MCF 10A (cell line): ENCODE data around the gene KRTAP10-5. TPM values are rescaled to one million over a fixed set of nuclear protein-coding genes. Genes with fewer than 3 reads are reported as not detected.

Experiments used
- BruUV-seq: library from RNA; stranded (reverse); fragments of 400-500 nt; replicated peaks from 2 replicates; lab custom pipeline; 2021; lab: Mats Ljungman, UMichigan
- CTCF ChIA-PET: fragments of 300-600 bp; sonication (Branson Sonifier 250); formaldehyde crosslinking; extraction: SDS; loops from one replicate; lab custom pipeline; 2021; ENCODE audit warnings: antibody characterized with exemption, inconsistent platforms; lab: Yijun Ruan, JAX
- POLR2A ChIA-PET: fragments of 300-600, 350-650 bp; sonication (Branson Sonifier 250); formaldehyde crosslinking; extraction: SDS; loops from one replicate; lab custom pipeline; 2020; ENCODE audit warnings: antibody characterized with exemption, inconsistent platforms; lab: Yijun Ruan, JAX
- DNase-seq: peaks from one replicate; pipeline ENCODE4 v3.0.0-alpha.2; 2018; ENCODE audit not compliant: unreplicated experiment
- H3K27ac Mint-ChIP-seq: one replicate; pipeline ENCODE4 v1.8.0; 2022; ENCODE audit warnings: mild to moderate bottlenecking, low read depth, mixed read lengths; ENCODE audit not compliant: unreplicated experiment
- H3K27me3 Mint-ChIP-seq: one replicate; pipeline ENCODE4 v1.8.0; 2022; ENCODE audit warnings: mixed read lengths; ENCODE audit not compliant: insufficient read depth, unreplicated experiment
- H3K36me3 Mint-ChIP-seq: one replicate; pipeline ENCODE4 v1.8.0; 2022; ENCODE audit warnings: mild to moderate bottlenecking, moderate library complexity, mixed read lengths; ENCODE audit not compliant: insufficient read depth, unreplicated experiment
- H3K4me1 Mint-ChIP-seq: one replicate; pipeline ENCODE4 v1.8.0; 2022; ENCODE audit warnings: mixed read lengths; ENCODE audit not compliant: insufficient read depth, unreplicated experiment
- H3K4me3 Mint-ChIP-seq: one replicate; pipeline ENCODE4 v1.8.0; 2022; ENCODE audit warnings: mild to moderate bottlenecking, moderate library complexity, mixed read lengths; ENCODE audit not compliant: unreplicated experiment
- H3K9me3 Mint-ChIP-seq: one replicate; pipeline ENCODE4 v1.8.0; 2022; ENCODE audit warnings: mixed read lengths; ENCODE audit not compliant: unreplicated experiment
- intact Hi-C: fragments of 100-400 bp; cut with micrococcal nuclease; formaldehyde crosslinking; loops from 2 replicates; pipeline ENCODE4 v1.14.1; 2022
- total RNA-seq: library from RNA; stranded (reverse); gene quantifications from 2 replicates; pipeline ENCODE4 v1.2.3, GENCODE V29; 2022
- TF ChIP-seq, protein P1 (sequence below): fragments of 200-600 bp; IDR thresholded peaks from one replicate; pipeline ENCODE4 v1.8.0; 2022; ENCODE audit warnings: antibody characterized with exemption, mild to moderate bottlenecking; ENCODE audit not compliant: unreplicated experiment

Gene KRTAP10-5
- total RNA-seq, 1 experiment from 2014 or later: not detected

- ChIA-PET CTCF (no interaction called here), POLR2A (interaction anchor here (0.5 to 1.1 kb wide), 2 partner anchors 21 to 29 kb away, joined by 3 read pairs; no protein-coding TSS in a partner anchor)
- intact Hi-C loops: no loop called here
- no TSS peak for BruUV-seq
- Mint-ChIP-seq H3K9me3 (peaks cover 47% of the 10 kb centered on the region), H3K27ac (no peak overlapping the region), H3K4me3 (no peak overlapping the region), H3K36me3 (no peaks in the 10 kb centered on the region), H3K4me1 (no peaks in the 10 kb centered on the region), H3K27me3 (no peaks in the 10 kb centered on the region)
- DNase-seq: no peak
- TF ChIP-seq, protein P1, sequence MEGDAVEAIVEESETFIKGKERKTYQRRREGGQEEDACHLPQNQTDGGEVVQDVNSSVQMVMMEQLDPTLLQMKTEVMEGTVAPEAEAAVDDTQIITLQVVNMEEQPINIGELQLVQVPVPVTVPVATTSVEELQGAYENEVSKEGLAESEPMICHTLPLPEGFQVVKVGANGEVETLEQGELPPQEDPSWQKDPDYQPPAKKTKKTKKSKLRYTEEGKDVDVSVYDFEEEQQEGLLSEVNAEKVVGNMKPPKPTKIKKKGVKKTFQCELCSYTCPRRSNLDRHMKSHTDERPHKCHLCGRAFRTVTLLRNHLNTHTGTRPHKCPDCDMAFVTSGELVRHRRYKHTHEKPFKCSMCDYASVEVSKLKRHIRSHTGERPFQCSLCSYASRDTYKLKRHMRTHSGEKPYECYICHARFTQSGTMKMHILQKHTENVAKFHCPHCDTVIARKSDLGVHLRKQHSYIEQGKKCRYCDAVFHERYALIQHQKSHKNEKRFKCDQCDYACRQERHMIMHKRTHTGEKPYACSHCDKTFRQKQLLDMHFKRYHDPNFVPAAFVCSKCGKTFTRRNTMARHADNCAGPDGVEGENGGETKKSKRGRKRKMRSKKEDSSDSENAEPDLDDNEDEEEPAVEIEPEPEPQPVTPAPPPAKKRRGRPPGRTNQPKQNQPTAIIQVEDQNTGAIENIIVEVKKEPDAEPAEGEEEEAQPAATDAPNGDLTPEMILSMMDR: no peak
Observed at GRCh38 chr21:44626262-44626661, 45.9 kb upstream of the KRTAP10-5 start.

- Mint-ChIP-seq H3K36me3 (no peaks in the 10 kb centered on the region), H3K4me3 (no peak overlapping the region), H3K4me1 (no peaks in the 10 kb centered on the region), H3K27me3 (no peaks in the 10 kb centered on the region), H3K27ac (no peak overlapping the region), H3K9me3 (peaks cover 44% of the 10 kb centered on the region)
- DNase-seq: no peak
- CTCF ChIA-PET: no interaction called here
- TF ChIP-seq, protein P1: no peak
- POLR2A ChIA-PET: interaction anchor here (1.1 kb wide), 1 partner anchor 29 kb away, joined by 3 read pairs; no protein-coding TSS in a partner anchor
- intact Hi-C loops: no loop called here
- BruUV-seq: no TSS peak
Observed at GRCh38 chr21:44625756-44626155, 45.4 kb upstream of the KRTAP10-5 start.

GRCh38 chr21:44623575-44623974 is 43.2 kb upstream of the KRTAP10-5 start:
- Mint-ChIP-seq H3K36me3 (no peaks in the 10 kb centered on the region), H3K4me3 (no peak overlapping the region), H3K27me3 (peaks cover 16% of the 10 kb centered on the region), H3K27ac (no peak overlapping the region), H3K4me1 (no peaks in the 10 kb centered on the region), H3K9me3 (peaks cover 53% of the 10 kb centered on the region)
- no TSS peak for BruUV-seq
- TF ChIP-seq, protein P1: no peak
- intact Hi-C loops: no loop called here
- ChIA-PET POLR2A (no interaction called here), CTCF (interaction anchor here (0.7 kb wide), 1 partner anchor 31 kb away, joined by 4 read pairs; no protein-coding TSS in a partner anchor)
- DNase-seq: no peak

- no peak overlapping the region for H3K27ac Mint-ChIP-seq
- BruUV-seq: no TSS peak
- no peaks in the 10 kb centered on the region for H3K36me3 Mint-ChIP-seq
- H3K9me3 Mint-ChIP-seq: peaks cover 51% of the 10 kb centered on the region
- ChIA-PET POLR2A (no interaction called here), CTCF (interaction anchor here (0.7 kb wide), 1 partner anchor 47 kb away, joined by 3 read pairs; no protein-coding TSS in a partner anchor)
- H3K27me3 Mint-ChIP-seq: peaks cover 53% of the 10 kb centered on the region
- no peak overlapping the region for H3K4me3 Mint-ChIP-seq
- intact Hi-C loops: loop anchor here (2.0 kb wide), 1 partner anchor 123 kb away; no protein-coding TSS in a partner anchor
- DNase-seq: no peak
- H3K4me1 Mint-ChIP-seq: peaks cover 8% of the 10 kb centered on the region
- TF ChIP-seq, protein P1: no peak
Observed at GRCh38 chr21:44619886-44620285, 39.5 kb upstream of the KRTAP10-5 start.
